Cardiac fibroblast (primary cell): ENCODE measurements around the gene ABCB4.
"Not testable (repeated sequence)": the region's sequence is repeated elsewhere in the genome, so short reads cannot be mapped to it uniquely, and the experiment has no call there.

ENCODE experiments used
- DNase-seq, 2 donors: peaks; one replicate each; pipeline versions ENCODE4 v3.0.0 to v3.0.0-alpha.2; 2010; ENCODE audit warnings: low read depth in 2 of 2
- H3K4me3 ChIP-seq, 2 donors: replicated peaks in 1 of 2; 1 replicate in 1 of 2; 2 replicates in 1 of 2; pipeline ENCODE4 v1.5.1; 2011; ENCODE audit warnings: low read depth in 2 of 2, low read length in 2 of 2, mild to moderate bottlenecking in 2 of 2, moderate library complexity in 1 of 2
- CTCF ChIP-seq: IDR thresholded peaks from one replicate; pipeline ENCODE4 v1.5.1; 2011; ENCODE audit warnings: low read depth, mild to moderate bottlenecking, low read length, inconsistent platforms

The ABCB4 gene

DNA sequence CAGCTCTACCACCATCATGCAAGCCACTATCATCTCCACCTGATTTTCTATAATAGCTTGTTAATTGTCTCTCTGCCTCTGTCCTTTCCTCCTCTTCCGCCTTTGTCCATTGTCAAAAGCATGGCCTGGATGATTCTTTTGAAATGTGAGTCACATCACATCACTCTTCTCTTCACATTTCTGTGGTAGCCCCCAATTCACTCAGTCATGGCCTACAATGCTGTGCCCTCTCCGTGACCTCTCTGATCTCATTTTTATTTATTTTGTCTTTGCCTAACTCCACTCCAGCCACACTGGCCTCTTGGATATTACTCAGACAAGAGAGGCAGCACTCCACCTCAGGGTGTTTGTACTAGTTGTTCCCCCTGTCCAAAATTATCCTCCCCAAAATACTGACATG, 4.9 kb upstream of the ABCB4 start:
- DNase-seq, result no peak
- H3K4me3 ChIP-seq, result no peak overlapping the region
- no peak for TF ChIP-seq CTCF

- no peak for TF ChIP-seq CTCF
- DNase-seq, result no peak
- H3K4me3 ChIP-seq, result no peak overlapping the region
Observed at GRCh38 chr7:87479951-87480350, 4.5 kb upstream of the ABCB4 start.

DNA sequence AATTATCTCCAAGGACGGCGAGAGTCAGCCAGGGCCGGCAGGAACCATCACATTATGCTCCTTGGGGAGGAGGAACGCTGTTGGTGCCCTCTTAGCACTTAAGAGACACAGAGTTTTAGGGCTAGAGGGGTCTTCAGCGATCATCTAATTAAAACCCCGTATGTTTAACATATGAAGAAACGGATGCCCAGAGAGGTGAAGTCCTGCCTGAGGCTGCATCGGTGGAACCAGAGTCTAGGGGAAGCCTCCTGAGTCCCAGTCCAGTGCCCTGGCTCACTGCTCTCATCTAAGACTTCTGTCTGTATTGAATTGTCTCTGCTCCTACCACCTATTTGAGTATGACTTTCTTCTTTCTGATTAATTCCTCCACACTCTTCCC, 688 bp upstream of the ABCB4 start:
- DNase-seq, result no peak
- H3K4me3 ChIP-seq, result no peak overlapping the region

GRCh38 chr7:87474533-87475358, 734 bp downstream of the ABCB4 start:
- H3K4me3 ChIP-seq, result peak overlapping the region in 1 of 2 donors; percentile 6
- no peak for TF ChIP-seq CTCF
- peak in 1 of 2 donors; percentile 26 for DNase-seq

More for the DNA sequence above, 688 bp upstream of the ABCB4 start:
- no peak for TF ChIP-seq CTCF

DNA sequence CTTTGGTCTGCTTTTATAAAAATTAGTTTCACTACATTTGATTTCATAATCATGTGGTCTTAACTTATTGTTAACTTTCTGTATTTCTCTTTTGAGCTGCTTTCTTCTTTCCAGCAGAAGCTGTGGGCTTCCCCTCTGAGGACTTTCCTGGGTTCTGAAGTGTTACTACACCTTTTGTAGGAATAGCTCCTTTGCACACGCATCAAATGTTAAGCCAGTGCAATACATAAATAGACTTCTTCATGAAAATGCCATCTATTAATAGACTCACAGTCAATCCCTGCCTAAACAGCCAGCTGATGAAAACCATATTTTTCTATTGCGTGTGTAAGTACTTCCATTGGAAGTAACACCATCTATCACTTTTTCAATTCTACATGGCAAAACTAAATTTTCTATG, 1.5 kb downstream of the ABCB4 start:
- DNase-seq, result no peak
- TF ChIP-seq CTCF, result no peak
- H3K4me3 ChIP-seq, result no peak overlapping the region

DNA sequence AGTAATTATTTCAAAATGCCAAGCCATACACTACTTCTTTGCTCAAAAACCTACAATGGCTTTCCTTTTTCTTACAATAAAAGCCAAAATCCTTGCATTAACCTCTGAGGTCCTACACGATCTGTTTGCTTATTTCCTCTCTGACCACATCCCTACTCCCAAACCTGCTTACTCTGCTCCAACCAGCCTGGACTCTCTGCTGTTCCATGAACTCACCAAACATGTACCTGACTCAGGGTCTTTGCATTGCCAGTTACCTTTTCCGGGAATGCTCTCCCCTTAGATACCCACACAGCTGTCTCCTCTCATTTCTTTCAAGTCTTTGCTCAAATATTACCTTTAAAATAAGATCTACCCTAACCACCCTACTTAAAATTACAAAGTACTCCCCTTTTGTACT, 2.3 kb downstream of the ABCB4 start:
- no peak for TF ChIP-seq CTCF
- no peak for DNase-seq
- H3K4me3 ChIP-seq, result no peak overlapping the region

DNA sequence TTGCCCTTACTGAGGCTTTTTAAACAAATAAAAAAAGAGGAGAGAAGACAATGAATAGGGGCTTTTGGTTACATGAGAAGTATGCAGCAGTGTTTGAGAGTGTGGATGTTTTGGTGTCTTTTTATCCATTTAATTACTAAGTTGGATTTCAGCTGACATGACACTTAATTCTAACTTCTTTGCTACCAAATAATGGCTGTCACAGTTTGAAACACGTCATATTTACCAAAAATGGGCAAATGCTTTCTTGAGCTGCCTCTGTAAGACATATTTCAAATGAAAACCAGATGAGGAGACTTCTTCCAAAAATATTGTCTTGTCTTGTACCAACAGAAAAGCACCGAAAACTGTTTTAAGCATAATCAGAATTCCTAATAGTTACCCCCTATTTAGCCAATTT, 4.0 kb downstream of the ABCB4 start:
- no peak for DNase-seq
- TF ChIP-seq CTCF, result no peak
- no peak overlapping the region for H3K4me3 ChIP-seq

DNA sequence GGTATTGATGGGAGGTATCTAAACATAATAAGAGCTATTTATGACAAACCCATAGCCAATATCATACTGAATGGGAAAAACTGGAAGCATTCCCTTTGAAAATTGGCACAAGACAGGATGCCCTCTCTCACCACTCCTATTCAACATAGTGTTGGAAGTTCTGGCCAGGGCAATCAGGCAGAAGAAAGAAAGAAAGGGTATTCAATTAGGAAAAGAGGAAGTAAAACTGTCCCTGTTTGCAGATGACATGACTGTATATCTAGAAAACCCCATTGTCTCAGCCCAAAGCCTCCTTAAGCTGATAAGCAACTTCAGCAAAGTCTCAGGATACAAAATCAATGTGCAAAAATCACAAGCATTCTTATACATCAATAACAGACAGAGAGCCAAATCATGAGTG, 6.3 kb downstream of the ABCB4 start:
- not testable (repeated sequence) for H3K4me3 ChIP-seq, DNase-seq

GRCh38 chr7:87465534-87465880, 10.0 kb downstream of the ABCB4 start:
- DNase-seq, result not testable (repeated sequence)

More at GRCh38 chr7:87465534-87465880, 10.0 kb downstream of the ABCB4 start:
- H3K4me3 ChIP-seq, result not testable (repeated sequence)
